Sigmoid colon (tissue), 4 donors: ENCODE results near the gene FEM1A.

ENCODE experiments used
- CTCF ChIP-seq, 4 experiments: fragments of 450-650 bp in 3 of 4; fragments of 200-600 bp in 1 of 4; IDR thresholded peaks; one replicate each; pipeline ENCODE4 v1.5.1; 2016 to 2019; ENCODE audit warnings: antibody characterized with exemption in 4 of 4, mild to moderate bottlenecking in 3 of 4, moderate library complexity in 2 of 4
- EP300 ChIP-seq, 4 donors: sonication (generic); formaldehyde crosslinking; IDR thresholded peaks; one replicate each; pipeline ENCODE4 v1.6.1; 2017; ENCODE audit warnings: antibody characterized with exemption in 4 of 4
- POLR2A ChIP-seq, 2 donors: fragments of 450-650 bp; IDR thresholded peaks; one replicate each; pipeline ENCODE4 v1.6.1; 2016; ENCODE audit warnings: antibody characterized with exemption in 2 of 2, mild to moderate bottlenecking in 2 of 2, moderate library complexity in 2 of 2
- POLR2AphosphoS5 ChIP-seq, 4 donors: sonication (generic); formaldehyde crosslinking; IDR thresholded peaks; one replicate each; pipeline ENCODE4 v1.6.1; 2017; ENCODE audit warnings: antibody characterized with exemption in 4 of 4

GRCh38 chr19:4803736-4804695, 12.5 kb downstream of the FEM1A start:
- TF ChIP-seq CTCF (IDR thresholded peaks at IDR 0.05) (peak; percentile 5 to 64 (median 32)), POLR2AphosphoS5 (IDR thresholded peaks at IDR 0.05) (no peak), POLR2A (IDR thresholded peaks at IDR 0.05) (no peak), EP300 (IDR thresholded peaks at IDR 0.05) (no peak)
